ENCODE results near the gene FBXL7.

FBXL7 gene

DNA sequence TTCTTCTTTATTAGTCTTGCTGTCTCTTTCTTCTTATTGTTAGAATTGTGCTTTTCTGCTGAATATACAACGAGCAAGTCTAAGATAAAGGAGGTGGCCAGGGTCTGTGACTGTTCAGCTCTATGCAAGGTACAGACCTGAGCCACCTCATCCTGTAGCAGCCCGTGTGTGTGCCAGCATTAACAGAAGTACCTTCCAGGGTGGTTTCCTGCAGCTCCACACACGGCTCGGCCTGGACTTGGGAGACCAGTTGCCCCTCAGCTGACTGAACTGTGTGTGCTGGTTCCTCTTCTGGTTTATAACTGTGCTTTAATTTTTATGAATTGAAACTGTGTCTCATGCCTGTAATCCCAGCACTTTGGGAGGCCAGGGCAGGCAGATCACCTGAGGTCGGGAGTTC is 70.5 kb downstream of the FBXL7 start:
- FAIRE-seq, result no peak
- TF ChIP-seq POLR2A (IDR thresholded peaks at IDR 0.05; ENCODE audit: low read depth, low read length), result no peak
- no peak for DNase-seq (ENCODE audit: insufficient read length, low spot score)

DNA sequence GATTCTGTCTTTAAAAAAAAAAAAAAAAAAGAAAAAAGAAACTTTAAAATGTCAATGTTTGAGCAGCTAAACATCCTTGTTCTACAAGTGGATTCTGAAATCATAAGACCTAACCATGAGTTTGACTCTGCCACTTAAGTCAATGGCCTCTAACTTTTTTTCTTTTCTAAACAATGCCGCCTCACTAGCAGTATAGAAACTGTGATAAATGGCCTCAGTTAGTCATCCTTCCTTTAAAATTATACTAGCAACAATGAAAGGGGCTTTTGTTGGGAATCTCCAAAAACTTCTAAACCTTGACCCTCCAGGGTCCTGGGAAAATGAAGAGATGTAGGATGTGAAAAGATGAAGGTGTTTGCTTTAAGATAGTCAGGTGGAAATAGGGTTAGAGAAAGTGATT is 71.1 kb downstream of the FBXL7 start:
- DNase-seq (ENCODE audit: insufficient read length, low spot score) (no peak), FAIRE-seq (no peak)
- no peak for TF ChIP-seq POLR2A (IDR thresholded peaks at IDR 0.05; ENCODE audit: low read depth, low read length)

DNA sequence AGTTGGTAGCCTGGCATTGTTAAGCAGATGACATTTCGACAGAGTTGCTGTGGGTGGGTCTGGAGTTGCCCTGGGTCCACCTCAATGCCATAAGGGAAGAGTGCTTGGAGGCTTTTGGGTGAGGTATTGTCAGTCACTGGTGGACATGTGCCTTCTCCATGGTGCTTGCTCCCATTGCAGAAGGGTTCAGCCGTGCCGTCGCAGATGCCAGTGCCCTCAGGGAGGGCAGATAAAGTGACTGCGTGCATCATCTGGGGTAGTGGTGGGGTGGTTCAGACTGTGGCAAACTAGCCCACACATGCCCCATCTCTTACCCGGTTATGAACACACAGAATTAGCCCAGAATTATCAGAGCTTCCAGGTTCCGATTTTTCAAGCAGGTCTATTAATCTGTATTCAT is 71.6 kb downstream of the FBXL7 start:
- FAIRE-seq, result no peak
- TF ChIP-seq POLR2A (IDR thresholded peaks at IDR 0.05; ENCODE audit: low read depth, low read length), result no peak
- DNase-seq (ENCODE audit: insufficient read length, low spot score), result no peak

DNA sequence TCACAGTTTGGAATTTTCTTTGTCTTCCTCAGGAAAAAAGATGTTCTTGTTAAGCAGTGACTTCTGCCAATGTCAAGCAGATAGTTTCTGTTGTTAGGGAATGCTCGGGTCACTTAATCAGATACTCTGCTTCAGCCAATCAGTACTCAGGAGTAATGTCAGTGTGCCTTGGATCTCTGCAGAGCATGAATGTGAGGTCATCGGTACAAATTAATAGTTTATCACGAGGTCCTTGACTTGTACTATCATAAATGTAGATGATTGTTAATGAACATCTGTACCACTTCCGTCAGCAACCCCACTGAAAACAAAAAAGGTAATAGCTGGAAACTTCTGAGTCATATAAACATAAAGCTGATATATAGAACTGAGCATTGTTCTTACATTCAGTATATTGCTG is 73.6 kb downstream of the FBXL7 start:
- DNase-seq (ENCODE audit: insufficient read length, low spot score) (no peak), FAIRE-seq (peak; percentile 23)
- no peak for TF ChIP-seq POLR2A (IDR thresholded peaks at IDR 0.05; ENCODE audit: low read depth, low read length)

DNA sequence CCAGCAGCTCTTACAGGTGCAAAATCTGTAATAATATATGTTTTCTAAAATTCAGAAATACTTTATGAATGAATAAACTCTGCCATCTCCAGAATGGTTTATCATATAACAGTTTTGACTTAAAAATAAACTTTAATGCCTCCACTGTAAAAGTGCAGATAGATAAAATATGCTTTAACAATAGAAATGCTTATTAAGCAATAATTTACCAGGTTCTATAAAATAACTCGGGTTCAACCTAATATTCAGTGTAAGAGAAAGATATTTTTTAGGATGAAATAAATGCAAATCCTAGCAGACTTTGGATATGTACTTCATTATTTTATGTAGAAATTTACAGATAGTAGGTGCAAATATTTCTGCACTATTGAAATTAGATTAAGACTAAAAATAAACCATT is 74.1 kb downstream of the FBXL7 start:
- FAIRE-seq (no peak), DNase-seq (ENCODE audit: insufficient read length, low spot score) (no peak)

DNA sequence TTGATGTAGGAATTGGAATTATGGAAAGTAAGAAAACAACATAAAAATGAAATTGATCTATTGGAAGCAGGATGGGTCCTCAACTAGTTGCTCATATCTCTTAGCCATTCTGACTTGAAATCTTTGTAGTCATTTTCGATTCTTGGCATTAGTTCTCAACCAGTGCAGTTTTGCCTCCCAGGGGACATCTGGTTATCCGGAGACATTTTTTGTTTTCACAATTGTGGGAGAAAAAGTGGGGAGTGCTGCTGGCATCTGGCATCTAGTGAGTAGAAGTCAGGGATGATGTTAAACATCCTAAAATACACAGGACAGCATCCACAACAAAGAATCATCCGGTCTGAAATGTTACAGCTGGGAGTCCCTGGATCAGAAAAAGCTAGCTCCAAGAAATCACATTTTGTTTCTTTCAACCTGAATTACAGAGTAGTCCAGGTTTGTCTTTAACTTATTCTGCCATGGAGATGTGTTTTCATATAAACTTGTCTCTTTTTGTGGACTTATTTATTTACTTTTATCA is 74.9 kb downstream of the FBXL7 start:
- DNase-seq (ENCODE audit: insufficient read length, low spot score) (no peak), FAIRE-seq (no peak)
- TF ChIP-seq POLR2A (IDR thresholded peaks at IDR 0.05; ENCODE audit: low read depth, low read length), result no peak

More for the DNA sequence above, 74.1 kb downstream of the FBXL7 start:
- TF ChIP-seq POLR2A (IDR thresholded peaks at IDR 0.05; ENCODE audit: low read depth, low read length), result no peak

DNA sequence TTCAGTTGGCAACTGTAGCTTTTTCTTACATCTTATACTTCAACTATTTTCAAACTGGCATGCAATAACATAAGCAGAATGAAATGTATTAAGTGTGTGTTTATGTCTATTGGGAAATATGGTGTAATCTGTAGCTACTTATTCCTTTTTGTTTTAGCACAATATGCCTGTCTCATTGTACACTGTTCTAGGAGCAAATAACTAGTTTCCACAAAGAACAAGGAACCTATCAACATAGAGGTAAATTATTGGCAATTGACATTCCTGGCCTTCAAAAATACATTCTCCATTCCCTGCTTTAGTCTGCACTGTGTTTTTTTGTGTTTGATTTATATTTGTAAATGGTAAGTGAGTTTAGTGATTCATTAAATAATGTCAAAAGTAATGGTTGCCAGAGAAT is 75.7 kb downstream of the FBXL7 start:
- TF ChIP-seq POLR2A (IDR thresholded peaks at IDR 0.05; ENCODE audit: low read depth, low read length), result no peak

DNA sequence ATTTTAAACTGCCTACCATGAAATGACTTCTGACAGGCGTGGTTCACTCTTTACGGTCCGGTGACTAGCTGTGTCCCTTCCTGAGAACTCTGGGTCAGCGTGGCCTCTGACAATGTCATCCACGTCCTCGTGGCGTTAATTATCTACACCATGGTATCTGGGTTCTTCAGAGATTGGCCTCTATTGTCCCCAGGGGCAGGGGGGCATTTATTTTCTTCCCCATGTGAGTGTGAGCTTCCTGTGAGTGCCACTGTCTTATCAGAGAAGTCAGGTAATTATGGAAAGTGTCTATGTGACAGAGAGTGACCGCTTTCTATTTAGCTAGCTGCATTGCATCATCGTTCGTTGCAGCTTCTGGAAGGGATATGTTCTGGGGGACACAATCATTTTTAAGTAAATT is 77.2 kb downstream of the FBXL7 start:
- FAIRE-seq, result no peak
- TF ChIP-seq POLR2A (IDR thresholded peaks at IDR 0.05; ENCODE audit: low read depth, low read length), result no peak
- no peak for DNase-seq (ENCODE audit: insufficient read length, low spot score)

More for the DNA sequence above, 75.7 kb downstream of the FBXL7 start:
- FAIRE-seq (peak; percentile 68), DNase-seq (ENCODE audit: insufficient read length, low spot score) (no peak)

DNA sequence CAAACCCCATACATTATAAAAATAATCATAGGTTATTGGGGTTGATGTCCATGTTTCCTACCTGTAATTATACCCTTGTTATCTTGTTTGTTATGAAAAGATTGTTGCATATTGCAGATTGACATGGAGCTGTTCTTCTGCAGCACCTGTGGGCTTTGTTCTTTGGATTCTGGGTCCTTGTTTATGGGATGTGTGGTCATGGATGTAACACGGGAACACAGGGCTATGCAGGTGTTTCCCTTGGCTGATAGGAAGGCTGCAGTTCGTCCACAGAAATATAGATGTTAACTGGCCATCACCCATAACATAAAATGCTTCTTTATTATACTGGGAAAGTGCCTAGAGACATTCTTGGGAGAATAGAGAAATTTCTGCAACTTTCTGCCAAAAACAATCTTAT is 77.9 kb downstream of the FBXL7 start:
- no peak for FAIRE-seq
- no peak for TF ChIP-seq POLR2A (IDR thresholded peaks at IDR 0.05; ENCODE audit: low read depth, low read length)
- DNase-seq (ENCODE audit: insufficient read length, low spot score), result no peak

DNA sequence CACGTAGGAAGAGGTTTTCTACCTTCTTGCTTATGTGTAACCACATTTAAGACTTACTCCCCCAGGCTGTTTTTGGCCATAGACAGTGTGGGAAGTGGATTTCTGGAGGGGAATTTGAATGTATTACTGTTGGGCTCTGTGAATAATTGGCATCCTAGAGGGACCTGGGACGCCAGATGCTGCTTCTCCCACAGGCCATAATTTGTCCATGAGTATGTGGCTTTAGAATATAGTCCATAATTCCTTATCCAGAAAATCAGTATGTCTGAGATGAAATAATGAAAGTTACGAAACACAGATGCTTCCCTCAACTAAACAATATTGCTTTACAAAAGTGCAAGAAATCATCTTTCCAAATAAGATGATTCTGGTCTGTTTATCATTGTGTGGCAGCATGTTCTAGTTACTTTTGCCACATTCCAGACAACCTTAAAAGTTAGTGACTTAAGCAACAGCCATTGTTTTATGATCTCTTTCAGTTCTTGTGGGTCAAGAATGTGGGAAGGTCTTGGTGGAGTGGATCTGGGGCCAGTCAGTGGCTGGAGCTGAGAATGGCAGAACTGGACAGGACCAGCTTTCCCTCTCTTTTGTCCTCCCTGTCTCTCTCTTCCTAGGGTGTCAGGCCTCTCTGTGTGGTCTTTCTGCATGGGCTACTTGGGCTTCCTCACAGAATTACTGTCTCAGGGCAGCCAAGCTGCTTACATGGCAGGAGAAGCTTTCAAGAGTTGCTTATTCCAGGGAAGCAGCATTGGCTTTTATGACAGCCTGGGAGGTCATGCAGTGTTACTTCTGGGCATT is 79.4 kb downstream of the FBXL7 start:
- no peak for TF ChIP-seq POLR2A (IDR thresholded peaks at IDR 0.05; ENCODE audit: low read depth, low read length)
- FAIRE-seq (no peak), DNase-seq (ENCODE audit: insufficient read length, low spot score) (no peak)

DNA sequence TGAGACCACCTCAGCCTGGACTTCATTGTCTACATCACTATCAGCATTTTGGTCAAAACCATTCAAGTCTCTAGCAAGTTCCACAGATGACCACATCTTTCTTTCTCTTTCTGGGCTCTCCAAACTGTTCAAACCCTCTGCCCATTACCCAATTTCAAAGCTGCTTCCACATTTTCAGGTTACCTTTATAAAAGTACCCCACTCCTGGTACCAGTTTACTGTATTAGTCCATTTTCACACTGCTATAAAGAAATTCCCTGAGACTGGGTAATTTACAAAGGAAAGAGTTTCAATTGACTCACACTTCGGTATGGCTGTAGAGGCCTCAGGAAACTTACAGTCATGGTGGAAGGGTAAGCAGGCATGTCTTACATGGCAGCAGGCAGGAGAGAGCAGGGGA is 84.5 kb downstream of the FBXL7 start:
- FAIRE-seq (no peak), DNase-seq (ENCODE audit: insufficient read length, low spot score) (no peak)
- no peak for TF ChIP-seq POLR2A (IDR thresholded peaks at IDR 0.05; ENCODE audit: low read depth, low read length)

DNA sequence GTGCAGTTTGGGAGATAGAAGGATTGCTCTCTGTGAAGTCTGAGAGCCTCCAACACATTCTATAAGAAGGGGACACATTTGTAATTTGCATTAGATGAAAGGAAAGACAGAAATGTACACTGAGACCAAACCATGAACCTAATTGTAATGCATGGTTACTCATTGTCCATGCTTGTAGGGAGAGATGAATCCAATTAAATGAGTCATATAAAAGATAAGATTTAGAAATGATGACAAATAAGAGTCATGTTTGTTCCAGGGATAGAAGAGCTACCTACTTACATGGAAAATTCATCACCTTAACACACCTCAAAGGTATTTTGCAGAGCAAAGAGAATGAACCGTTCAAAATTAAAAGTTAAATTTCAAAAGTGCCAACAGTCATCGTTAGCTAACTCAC is 85.1 kb downstream of the FBXL7 start:
- FAIRE-seq (no peak), DNase-seq (ENCODE audit: insufficient read length, low spot score) (no peak)
- no peak for TF ChIP-seq POLR2A (IDR thresholded peaks at IDR 0.05; ENCODE audit: low read depth, low read length)

DNA sequence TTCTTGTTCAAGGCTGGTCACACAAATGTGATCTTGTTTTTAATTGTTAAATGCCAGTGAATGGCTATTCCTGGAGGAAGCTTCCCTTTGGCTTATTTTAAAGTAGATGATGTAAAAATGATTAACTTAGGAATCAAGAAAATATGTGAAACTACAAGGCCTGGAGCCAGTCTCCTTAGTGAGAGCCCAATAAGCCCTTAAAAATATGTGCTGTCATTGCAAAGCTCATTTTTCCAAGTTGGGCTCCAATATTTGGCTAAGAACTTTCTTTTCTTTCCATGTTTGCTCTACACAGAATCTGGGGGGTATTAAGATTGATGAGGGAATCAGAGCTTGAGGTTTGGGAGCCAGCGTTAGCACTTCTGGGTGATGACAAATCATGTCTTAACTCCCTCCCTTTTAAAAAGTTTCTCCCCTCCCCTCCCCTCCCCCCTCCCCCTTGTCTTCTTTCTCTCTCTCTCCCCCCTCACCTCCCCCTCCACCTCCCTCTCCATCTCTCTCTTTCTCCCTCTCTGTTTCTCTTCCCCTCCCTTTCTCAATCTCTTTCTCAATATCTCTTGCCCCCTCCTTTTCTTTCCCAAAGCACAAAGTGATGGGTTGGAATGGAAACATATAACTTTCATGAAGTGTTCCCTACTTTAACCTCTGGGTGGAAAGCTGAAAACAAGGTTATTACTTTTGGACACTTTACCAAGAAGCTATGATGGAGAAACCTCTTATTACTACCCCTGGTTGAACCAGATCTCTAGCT is 86.0 kb downstream of the FBXL7 start:
- DNase-seq (ENCODE audit: insufficient read length, low spot score), result no peak
- FAIRE-seq, result no peak
- no peak for TF ChIP-seq POLR2A (IDR thresholded peaks at IDR 0.05; ENCODE audit: low read depth, low read length)

DNA sequence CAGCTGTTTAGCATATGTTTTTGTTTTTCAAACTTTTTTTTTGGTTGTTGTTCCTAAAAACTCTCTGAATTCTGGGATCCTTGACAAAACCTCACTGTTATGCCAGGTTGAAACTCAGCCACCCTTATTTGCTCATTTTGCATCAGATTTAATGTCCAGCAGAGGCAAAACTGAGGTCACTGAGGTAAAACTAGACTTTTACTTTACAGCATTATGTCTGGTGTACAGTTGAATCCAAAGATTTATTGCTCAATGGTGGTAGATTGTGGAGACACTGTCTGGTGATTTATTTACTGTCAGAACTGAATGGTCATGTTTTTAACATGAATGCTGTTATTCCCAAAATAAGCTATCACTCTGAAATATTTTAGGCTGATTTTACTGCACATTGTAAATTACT is 87.9 kb downstream of the FBXL7 start:
- no peak for TF ChIP-seq POLR2A (IDR thresholded peaks at IDR 0.05; ENCODE audit: low read depth, low read length)
- FAIRE-seq (no peak), DNase-seq (ENCODE audit: insufficient read length, low spot score) (no peak)

DNA sequence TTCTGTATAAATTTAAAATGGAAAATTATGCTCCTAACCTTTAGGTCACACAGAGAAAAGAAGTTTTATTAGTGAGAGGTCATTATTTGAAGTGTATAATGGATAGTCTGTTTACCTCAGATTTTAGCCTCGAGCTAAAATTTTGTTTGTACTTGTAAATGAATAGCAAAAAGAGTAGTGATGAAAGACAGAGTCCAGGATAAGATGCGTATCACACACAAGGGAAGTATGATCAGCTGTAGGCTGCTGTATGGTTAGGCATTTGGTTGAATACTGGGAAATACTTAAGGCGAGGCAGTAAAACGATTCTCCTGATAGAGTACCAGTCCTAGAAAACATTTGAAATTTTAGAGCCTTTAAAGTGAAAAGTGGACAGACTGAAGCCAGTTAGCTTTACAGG is 92.7 kb downstream of the FBXL7 start:
- no peak for TF ChIP-seq POLR2A (IDR thresholded peaks at IDR 0.05; ENCODE audit: low read depth, low read length)
- FAIRE-seq (no peak), DNase-seq (ENCODE audit: insufficient read length, low spot score) (no peak)

Data from H54 (cell line).